B cell (primary cell): ENCODE measurements around the gene ETS1. TPM values are rescaled to one million over a fixed set of nuclear protein-coding genes. Genes with fewer than 3 reads are reported as not detected.

Source experiments
- ATAC-seq: fragments of 200-7000 bp; cut with Tn5 transposase; one replicate; pipeline ENCODE4 v1.10.0; 2021; ENCODE audit warnings: low read depth, mild to moderate bottlenecking, moderate number of reproducible peaks, moderate library complexity
- CTCF ChIA-PET: fragments of 350-600 bp; sonication (Branson Sonifier 250); formaldehyde crosslinking; loops from one replicate; lab custom pipeline; 2021; ENCODE audit warnings: antibody characterized with exemption, inconsistent platforms; lab: Charles Lee
- POLR2A ChIA-PET: fragments of 350-600 bp; sonication (Branson Sonifier 250); formaldehyde crosslinking; loops from one replicate; lab custom pipeline; 2021; ENCODE audit warnings: antibody characterized with exemption; lab: Charles Lee
- DNase-seq: peaks from one replicate; pipeline ENCODE4 v3.0.0; 2013
- H2AFZ ChIP-seq: 2 replicates; pipeline ENCODE4 v1.6.1; 2012; ENCODE audit warnings: mild to moderate bottlenecking, low read depth, low read length; ENCODE audit not compliant: insufficient read depth, poor library complexity, severe bottlenecking
- H3K27ac ChIP-seq, 2 donors: 1 replicate in 1 of 2; 2 replicates in 1 of 2; pipeline ENCODE4 v1.5.1; 2012 to 2013; ENCODE audit warnings: low read length in 2 of 2, mild to moderate bottlenecking in 2 of 2, moderate library complexity in 1 of 2
- H3K27me3 ChIP-seq, 4 experiments: fragments of 200-600 bp in 1 of 4; sonication (generic) in 1 of 4; replicated peaks in 1 of 4; 1 replicate in 2 of 4; 2 replicates in 2 of 4; pipeline versions ENCODE4 v1.6.1 to v1.7.0; 2013 to 2016; ENCODE audit warnings: low read length in 3 of 4, mild to moderate bottlenecking in 2 of 4, mixed read lengths in 1 of 4, moderate library complexity in 1 of 4; ENCODE audit not compliant: insufficient read depth in 4 of 4, control insufficient read depth in 3 of 4; ENCODE audit errors: control extremely low read depth in 1 of 4
- H3K36me3 ChIP-seq, 2 experiments: replicated peaks in 1 of 2; 1 replicate in 1 of 2; 2 replicates in 1 of 2; pipeline versions ENCODE4 v1.6.1 to v1.7.1; 2013; ENCODE audit warnings: low read length in 1 of 2; ENCODE audit not compliant: insufficient read depth in 2 of 2, control insufficient read depth in 1 of 2; ENCODE audit errors: control extremely low read depth in 1 of 2, extremely low read depth in 1 of 2
- H3K4me1 ChIP-seq, 2 donors: fragments of 200-600 bp in 1 of 2; sonication (generic) in 1 of 2; 1 replicate in 1 of 2; 2 replicates in 1 of 2; pipeline versions ENCODE4 v1.5.1 to v1.6.1; 2013 to 2017; ENCODE audit warnings: low read length in 2 of 2; ENCODE audit not compliant: control insufficient read depth in 2 of 2, insufficient read depth in 2 of 2
- H3K4me2 ChIP-seq: replicated peaks from 2 replicates; pipeline ENCODE3; 2012; ENCODE audit warnings: mild to moderate bottlenecking, low read depth, low read length; ENCODE audit not compliant: poor library complexity, severe bottlenecking
- H3K4me3 ChIP-seq, 5 experiments: fragments of 200-600 bp in 1 of 5; sonication (generic) in 1 of 5; 1 replicate in 3 of 5; 2 replicates in 2 of 5; pipeline versions ENCODE4 v1.5.1 to v1.7.0; 2011 to 2016; ENCODE audit warnings: low read length in 4 of 5, mild to moderate bottlenecking in 4 of 5, low read depth in 2 of 5, control low read depth in 1 of 5, moderate library complexity in 1 of 5; ENCODE audit not compliant: insufficient read depth in 1 of 5; ENCODE audit errors: control extremely low read depth in 1 of 5, extremely low read depth in 1 of 5
- H3K79me2 ChIP-seq: fragments of 200-600 bp; sonication (generic); one replicate; pipeline ENCODE4 v1.6.0; 2016; ENCODE audit warnings: low read length; ENCODE audit not compliant: control insufficient read depth, insufficient read depth
- H3K9ac ChIP-seq: fragments of 200-600 bp; sonication (generic); 2 replicates; pipeline ENCODE4 v1.6.1; 2017; ENCODE audit warnings: mild to moderate bottlenecking, low read length, moderate library complexity
- H3K9me3 ChIP-seq, 3 donors: one replicate each; pipeline versions ENCODE4 v1.6.1 to v1.7.1; 2013; ENCODE audit warnings: low read length in 2 of 3; ENCODE audit not compliant: control insufficient read depth in 2 of 3, insufficient read depth in 1 of 3; ENCODE audit errors: control extremely low read depth in 1 of 3
- H4K20me1 ChIP-seq: 2 replicates; pipeline ENCODE4 v1.6.0; 2012; ENCODE audit warnings: mild to moderate bottlenecking, low read length; ENCODE audit not compliant: insufficient read depth, control insufficient read depth, poor library complexity, severe bottlenecking
- H3K27ac Mint-ChIP-seq: one replicate; pipeline ENCODE4 v1.8.0; 2021; ENCODE audit warnings: mixed read lengths
- H3K27me3 Mint-ChIP-seq: one replicate; pipeline ENCODE4 v1.8.0; 2021; ENCODE audit warnings: mixed read lengths
- H3K4me1 Mint-ChIP-seq: one replicate; pipeline ENCODE4 v1.8.0; 2021; ENCODE audit warnings: mixed read lengths
- H3K4me3 Mint-ChIP-seq: one replicate; pipeline ENCODE4 v1.8.0; 2021; ENCODE audit warnings: mixed read lengths
- H3K9me3 Mint-ChIP-seq: one replicate; pipeline ENCODE4 v1.8.0; 2022; ENCODE audit warnings: mixed read lengths; ENCODE audit not compliant: insufficient read depth
- EZH2 ChIP-seq: IDR thresholded peaks from 2 replicates; pipeline ENCODE4 v1.6.1; 2012; ENCODE audit warnings: borderline replicate concordance, low read depth, mild to moderate bottlenecking, moderate library complexity, low read length; ENCODE audit not compliant: insufficient read depth, poor library complexity, severe bottlenecking
- WGBS: methylation state at CpG from one replicate; pipeline ENCODE4 v1.1.5; 2013; ENCODE audit warnings: missing lambda C conversion rate; ENCODE audit not compliant: insufficient coverage; 5-methylcytosine and 5-hydroxymethylcytosine counted together
- intact Hi-C: fragments of 100-400 bp; cut with micrococcal nuclease; formaldehyde crosslinking; loops from one replicate; pipeline ENCODE4 v1.10.0; 2022
- polyA plus RNA-seq: library from polyadenylated mRNA; depleted of rRNA; stranded (reverse); fragments of >200 nt; gene quantifications from 2 replicates; pipeline ENCODE4 v1.2.3, GENCODE V29; 2012
- total RNA-seq, 2 donors: library from RNA; stranded (reverse); fragments of 120-200 nt in 1 of 2; gene quantifications; 1 replicate in 1 of 2; 2 replicates in 1 of 2; pipeline versions ENCODE4 v1.2.3 to v1.2.4, GENCODE V29; 2013 to 2022
- TF ChIP-seq, protein P1 (sequence below): fragments of 200-600 bp; IDR thresholded peaks from one replicate; pipeline ENCODE4 v1.8.0; 2022; ENCODE audit warnings: antibody characterized with exemption, mild to moderate bottlenecking

The ETS1 gene
- total and polyA plus RNA-seq, 2 donors (not counting 1 experiment from before 2014, with no cell fraction given) = 115 to 271 TPM

DNA sequence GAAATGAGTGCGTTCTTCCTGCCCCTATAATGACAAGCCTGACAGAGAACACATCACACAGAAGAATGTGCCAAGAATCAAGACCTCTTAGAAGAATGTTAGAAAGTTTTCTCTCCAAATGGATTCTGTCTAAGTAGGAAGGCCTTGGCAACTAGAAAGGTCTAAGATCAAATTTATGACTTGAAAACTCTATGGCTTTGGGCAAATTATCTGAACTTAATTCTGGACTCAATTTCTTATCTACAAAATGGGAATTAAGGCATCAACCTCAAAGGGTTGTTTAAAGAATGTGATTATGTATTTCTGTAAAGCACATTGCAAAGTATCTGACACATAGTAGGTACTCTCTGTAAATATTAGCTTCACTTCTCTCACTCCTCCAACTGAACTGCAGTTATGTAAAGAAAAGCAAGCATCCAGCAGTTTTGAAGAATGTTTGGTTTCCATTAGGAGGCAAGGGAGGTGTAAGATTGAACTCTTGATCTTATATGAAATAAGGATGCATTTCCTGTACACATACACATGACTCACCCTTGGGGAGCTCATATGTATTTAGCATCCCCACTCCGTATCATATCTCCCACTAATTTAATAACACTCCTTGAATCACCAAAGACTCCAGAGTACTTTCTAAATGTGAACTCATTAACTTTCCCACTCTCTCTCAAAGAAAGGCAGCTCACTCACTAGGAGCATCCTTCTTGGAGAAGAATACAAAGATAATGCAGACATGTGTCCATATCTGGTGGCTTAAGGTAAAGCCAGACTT lies 77.6 kb downstream of the ETS1 start:
- Mint-ChIP-seq H3K4me3 (peak overlapping the region; percentile 35), H3K4me1 (peaks cover 98% of the 10 kb centered on the region), H3K9me3 (no peaks in the 10 kb centered on the region), H3K27ac (peak overlapping the region; percentile 86), H3K27me3 (no peaks in the 10 kb centered on the region)
- DNase-seq = no peak
- Histone ChIP-seq H3K27ac (peak overlapping the region in 1 of 2 donors; percentile 82), H3K9me3 (no peaks in the 10 kb centered on the region), H3K79me2 (peaks cover 100% of the 10 kb centered on the region), H2AFZ (no peak overlapping the region), H3K9ac (peak overlapping the region; percentile 9), H3K4me3 (no peak overlapping the region), H3K27me3 (no peaks in the 10 kb centered on the region), H3K4me1 (peaks cover 99 to 100% of the 10 kb centered on the region in 2 donors), H3K4me2 (peak overlapping the region; percentile 63), H3K36me3 (peaks cover 3 to 89% of the 10 kb centered on the region in 2 experiments), H4K20me1 (peaks cover 99% of the 10 kb centered on the region)
- WGBS = 83% methylated on average over 1 of the region's 2 CpGs
- ChIA-PET CTCF (interaction anchor here (1.2 to 4.0 kb wide), 8 partner anchors 9 to 337 kb away, joined by 3 to 24 read pairs (median 7); no protein-coding TSS in a partner anchor), POLR2A (interaction anchor here (0.7 to 1.8 kb wide), 3 partner anchors 9 to 118 kb away, joined by 3 to 4 read pairs (median 4); no protein-coding TSS in a partner anchor)
- intact Hi-C loops = loop anchor here (5.0 kb wide), 1 partner anchor 38 kb away; no protein-coding TSS in a partner anchor
- ATAC-seq = no peak
- no peak for TF ChIP-seq EZH2
- TF ChIP-seq, protein P1, sequence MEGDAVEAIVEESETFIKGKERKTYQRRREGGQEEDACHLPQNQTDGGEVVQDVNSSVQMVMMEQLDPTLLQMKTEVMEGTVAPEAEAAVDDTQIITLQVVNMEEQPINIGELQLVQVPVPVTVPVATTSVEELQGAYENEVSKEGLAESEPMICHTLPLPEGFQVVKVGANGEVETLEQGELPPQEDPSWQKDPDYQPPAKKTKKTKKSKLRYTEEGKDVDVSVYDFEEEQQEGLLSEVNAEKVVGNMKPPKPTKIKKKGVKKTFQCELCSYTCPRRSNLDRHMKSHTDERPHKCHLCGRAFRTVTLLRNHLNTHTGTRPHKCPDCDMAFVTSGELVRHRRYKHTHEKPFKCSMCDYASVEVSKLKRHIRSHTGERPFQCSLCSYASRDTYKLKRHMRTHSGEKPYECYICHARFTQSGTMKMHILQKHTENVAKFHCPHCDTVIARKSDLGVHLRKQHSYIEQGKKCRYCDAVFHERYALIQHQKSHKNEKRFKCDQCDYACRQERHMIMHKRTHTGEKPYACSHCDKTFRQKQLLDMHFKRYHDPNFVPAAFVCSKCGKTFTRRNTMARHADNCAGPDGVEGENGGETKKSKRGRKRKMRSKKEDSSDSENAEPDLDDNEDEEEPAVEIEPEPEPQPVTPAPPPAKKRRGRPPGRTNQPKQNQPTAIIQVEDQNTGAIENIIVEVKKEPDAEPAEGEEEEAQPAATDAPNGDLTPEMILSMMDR = no peak
